K562 (cell line): Measurements from ENCODE around the gene GSTA2. TPM values are rescaled to one million over a fixed set of nuclear protein-coding genes. Genes with fewer than 3 reads are reported as not detected.

Experiments used
- ATAC-seq: fragments of 200-7000 bp; cut with Tn5 transposase; 3 replicates; pipeline ENCODE4 v1.9.1; 2020; ENCODE audit warnings: moderate library complexity
- BruUV-seq: library from RNA; stranded (reverse); fragments of 400-500 nt; replicated peaks from 2 replicates; lab custom pipeline; 2021; lab: Mats Ljungman, UMichigan
- CTCF ChIA-PET: fragments of 300-600 bp; formaldehyde crosslinking; extraction: SDS; loops from one replicate; lab custom pipeline; 2021; ENCODE audit warnings: low intra/inter-chr PET ratio; lab: Yijun Ruan, JAX
- POLR2A ChIA-PET: fragments of 300-600, 350-650 bp; sonication (Branson Sonifier 250); formaldehyde crosslinking; extraction: SDS; loops from one replicate; lab custom pipeline; 2021; ENCODE audit warnings: antibody characterized with exemption, inconsistent platforms; lab: Yijun Ruan, JAX
- DNase-seq, 4 experiments: peaks; one replicate each; pipeline versions ENCODE4 v3.0.0 to v3.0.0-alpha.2; 2011 to 2018; ENCODE audit warnings: low spot score in 3 of 4, mixed read lengths in 3 of 4; ENCODE audit errors: extremely low read depth in 1 of 4
- FAIRE-seq: peaks from 2 replicates; lab custom pipeline; 2011; peaks lifted over from hg19 to GRCh38; lab: Jason Lieb, UNC
- H2AFZ ChIP-seq: 2 replicates; pipeline ENCODE4 v1.6.0; 2011; ENCODE audit warnings: low read depth, low read length, control low read depth, inconsistent platforms
- H3K27ac ChIP-seq: fragments of 200-600 bp; 3 replicates; pipeline ENCODE4 v1.8.0; 2011; ENCODE audit warnings: low read depth, mild to moderate bottlenecking, control low read depth, inconsistent platforms, low read length, moderate library complexity, mixed read lengths; ENCODE audit errors: extremely low read depth
- H3K27me3 ChIP-seq, 2 experiments: fragments of 300-600 bp in 1 of 2; 2 replicates in 1 of 2; 3 replicates in 1 of 2; pipeline versions ENCODE4 v1.6.0 to v1.8.0; 2011; ENCODE audit warnings: inconsistent platforms in 2 of 2, low read length in 2 of 2, mild to moderate bottlenecking in 1 of 2, mixed read lengths in 1 of 2, moderate library complexity in 1 of 2; ENCODE audit not compliant: control insufficient read depth in 2 of 2, insufficient read depth in 2 of 2
- H3K36me3 ChIP-seq: fragments of 300-600 bp; 3 replicates; pipeline ENCODE4 v1.8.0; 2011; ENCODE audit warnings: mild to moderate bottlenecking, low read length, inconsistent platforms; ENCODE audit not compliant: control insufficient read depth, insufficient read depth
- H3K4me1 ChIP-seq, 2 experiments: fragments of 200-600 bp in 1 of 2; replicated peaks in 1 of 2; 2 replicates in 1 of 2; 3 replicates in 1 of 2; pipeline versions ENCODE4 v1.5.1 to v1.8.0; 2011; ENCODE audit warnings: inconsistent platforms in 2 of 2, low read length in 2 of 2, mild to moderate bottlenecking in 1 of 2, mixed read lengths in 1 of 2, moderate library complexity in 1 of 2; ENCODE audit not compliant: control insufficient read depth in 2 of 2, insufficient read depth in 2 of 2
- H3K4me2 ChIP-seq: 2 replicates; pipeline ENCODE4 v1.6.1; 2011; ENCODE audit warnings: low read length, control low read depth, inconsistent platforms, mixed read lengths; ENCODE audit not compliant: insufficient read depth
- H3K4me3 ChIP-seq: fragments of 200-600 bp; sonication (generic), shearing (Covaris generic); 2 replicates; pipeline ENCODE4 v1.5.1; 2016; ENCODE audit warnings: control low read depth, inconsistent platforms
- H3K79me2 ChIP-seq: fragments of 200-600 bp; 3 replicates; pipeline ENCODE4 v1.8.0; 2011; ENCODE audit warnings: low read length, inconsistent platforms; ENCODE audit not compliant: control insufficient read depth, insufficient read depth
- H3K9ac ChIP-seq, 2 experiments: 2 replicates each; pipeline versions ENCODE4 v1.6.0 to v1.6.1; 2011; ENCODE audit warnings: low read depth in 2 of 2, low read length in 2 of 2, control low read depth in 1 of 2, inconsistent platforms in 1 of 2, mild to moderate bottlenecking in 1 of 2, mixed read lengths in 1 of 2; ENCODE audit not compliant: insufficient read depth in 1 of 2
- H3K9me1 ChIP-seq: one replicate; pipeline ENCODE4 v1.6.0; 2011; ENCODE audit warnings: inconsistent platforms, mild to moderate bottlenecking, low read length, moderate library complexity; ENCODE audit not compliant: control insufficient read depth, insufficient read depth
- H3K9me3 ChIP-seq: replicated peaks from 2 replicates; pipeline ENCODE4 v1.5.1; 2011; ENCODE audit warnings: low read depth, low read length, inconsistent platforms; ENCODE audit not compliant: control insufficient read depth, insufficient read depth
- H4K20me1 ChIP-seq: replicated peaks from 2 replicates; pipeline ENCODE4 v1.6.1; 2011; ENCODE audit warnings: low read length, inconsistent platforms, mixed read lengths; ENCODE audit not compliant: control insufficient read depth, insufficient read depth
- C11orf30 ChIP-seq: fragments of 450-650 bp; IDR thresholded peaks from 2 replicates; pipeline ENCODE4 v1.6.1; 2016; ENCODE audit warnings: low read depth, mild to moderate bottlenecking
- GATAD2A ChIP-seq: fragments of 450-650 bp; IDR thresholded peaks from 2 replicates; pipeline ENCODE4 v1.6.1; 2017
- HMBOX1 ChIP-seq: sonication (generic); IDR thresholded peaks from 2 replicates; pipeline ENCODE4 v1.6.1; 2016
- MAFG ChIP-seq: fragments of 450-650 bp; conservative IDR thresholded peaks from 2 replicates; pipeline ENCODE4 v1.6.1; 2016; ENCODE audit warnings: missing genetic modification characterization, missing compliant biosample characterization
- RERE ChIP-seq: sonication (generic); formaldehyde crosslinking; IDR thresholded peaks from 2 replicates; pipeline ENCODE4 v1.8.0; 2023; ENCODE audit warnings: missing genetic modification reagents, mild to moderate bottlenecking, borderline replicate concordance
- RREB1 ChIP-seq: fragments of 250-450 bp; sonication (Bioruptor Pico); IDR thresholded peaks from 2 replicates; pipeline ENCODE4 v1.4.0; 2020
- TEAD1 ChIP-seq, 2 experiments: fragments of 450-650 bp in 1 of 2; sonication (generic) in 1 of 2; formaldehyde crosslinking; IDR thresholded peaks; 2 replicates each; pipeline versions ENCODE4 v1.4.0 to v1.8.0; 2020 to 2022; ENCODE audit warnings: mild to moderate bottlenecking in 2 of 2, missing genetic modification reagents in 1 of 2
- ZNF165 ChIP-seq: fragments of 250-450 bp; sonication (Bioruptor Pico); IDR thresholded peaks from 2 replicates; pipeline ENCODE4 v1.4.0; 2020; ENCODE audit warnings: borderline replicate concordance
- ZNF561 ChIP-seq: fragments of 450-650 bp; formaldehyde crosslinking; conservative IDR thresholded peaks from 2 replicates; pipeline ENCODE4 v1.4.0; 2020; ENCODE audit warnings: mild to moderate bottlenecking, moderate library complexity
- WGBS: fragments of 100-300 bp; shearing (Covaris generic); methylation state at CpG from one replicate; pipeline ENCODE4 v1.1.6; 2016; ENCODE audit warnings: low coverage, mixed read lengths; ENCODE audit not compliant: insufficient coverage; ENCODE audit errors: missing lambda C conversion rate; 5-methylcytosine and 5-hydroxymethylcytosine counted together
- in situ Hi-C: fragments of 300-500 bp; cut with MboI; formaldehyde crosslinking; loops from 4 replicates; pipeline ENCODE4 v1.15.0; 2018; ENCODE audit warnings: inconsistent platforms, mixed read lengths
- intact Hi-C: fragments of 100-400 bp; cut with micrococcal nuclease; formaldehyde crosslinking; loops from 2 replicates; pipeline ENCODE4 v1.14.2; 2022
- polyA plus RNA-seq, 8 experiments: library from polyadenylated mRNA; depleted of rRNA in 4 of 8; stranded (reverse) in 5 of 8; unstranded in 3 of 8; fragments of >200 nt; fragmentation: Nextera tagmentation in 2 of 8; fragmentation: Illumina TruSeq in 1 of 8; extraction: Ambion mirVana in 2 of 8; extraction: Trizol in 1 of 8; gene quantifications; 2 replicates each; pipeline versions ENCODE4 v1.2.1 to v1.2.3, GENCODE V29; 2011 to 2014; ENCODE audit warnings: inconsistent platforms in 1 of 8, missing spikeins in 1 of 8
- total RNA-seq, 7 experiments: library from RNA; depleted of rRNA in 6 of 7; stranded (reverse); fragments of >200 nt in 6 of 7; fragmentation: Illumina TruSeq in 2 of 7; extraction: Trizol in 2 of 7; gene quantifications; 2 replicates each; pipeline versions ENCODE4 v1.2.1 to v1.2.3, GENCODE V29; 2011 to 2021; ENCODE audit warnings: low replicate concordance in 1 of 7

Gene GSTA2
- total and polyA plus RNA-seq, 9 of the 15 experiments (the other 6 are each of a cell fraction or from before 2014, with no cell fraction given) = 0.11 to 0.24 (median 0.14) TPM; not detected in 3

GRCh38 chr6:52746213-52746612, 17.1 kb downstream of the GSTA2 start:
- H3K4me3 ChIP-seq = no peak overlapping the region
- no peak for FAIRE-seq
- BruUV-seq = no TSS peak
- ChIA-PET POLR2A (no interaction called here), CTCF (no interaction called here)
- 0% methylated on average over 4 of the region's 4 CpGs for WGBS
- H3K79me2 ChIP-seq = no peaks in the 10 kb centered on the region
- H3K27ac ChIP-seq = no peak overlapping the region
- no peak overlapping the region for H2AFZ ChIP-seq
- DNase-seq = no peak
- in situ Hi-C loops = no loop called here
- H3K4me1 ChIP-seq = peaks cover 0 to 7% of the 10 kb centered on the region in 2 experiments; a peak in 2 of 5 replicates
- ATAC-seq = peak; percentile 60; the same call in 1 of the 3 replicates
- H3K27me3 ChIP-seq = no peaks in the 10 kb centered on the region; a peak in 1 of 5 replicates
- H3K4me2 ChIP-seq = no peak overlapping the region
- H3K9me3 ChIP-seq = no peaks in the 10 kb centered on the region
- no peaks in the 10 kb centered on the region for H4K20me1 ChIP-seq
- intact Hi-C loops = no loop called here
- no peaks in the 10 kb centered on the region for H3K36me3 ChIP-seq
- H3K9ac ChIP-seq = no peak overlapping the region
- no peaks in the 10 kb centered on the region for H3K9me1 ChIP-seq
- TF ChIP-seq HMBOX1 = 0 out of 2 replicates have a peak, but pooled peaks have one; percentile 17
- TF ChIP-seq C11orf30 = peak; percentile 63
- TF ChIP-seq GATAD2A = no peak
- TF ChIP-seq MAFG (tag) = peak; percentile 75
- TF ChIP-seq RERE = no peak
- no peak for TF ChIP-seq RREB1 (CRISPR knock-in tag)
- no peak for TF ChIP-seq ZNF561 (CRISPR knock-in tag)
- TF ChIP-seq TEAD1 (CRISPR knock-in tag; IDR thresholded peaks at IDR 0.05) = no peak
- TF ChIP-seq ZNF165 (CRISPR knock-in tag) = no peak
